Liver (tissue), 9 donors: ENCODE results near the gene DHX35. TPM values are rescaled to one million over a fixed set of nuclear protein-coding genes. Genes with fewer than 3 reads are reported as not detected.

Source experiments
- DNase-seq: peaks from one replicate; pipeline ENCODE4 v3.0.0-alpha.2; 2017; ENCODE audit warnings: low spot score
- H3K27ac ChIP-seq, 2 donors: one replicate each; pipeline ENCODE4 v1.7.0; 2013; ENCODE audit warnings: inconsistent platforms in 2 of 2, low read length in 2 of 2, control low read depth in 1 of 2, low read depth in 1 of 2, mild to moderate bottlenecking in 1 of 2
- H3K27me3 ChIP-seq, 4 donors: one replicate each; pipeline versions ENCODE4 v1.6.1 to v1.7.0; 2013; ENCODE audit warnings: low read length in 3 of 4, inconsistent platforms in 1 of 4, mild to moderate bottlenecking in 1 of 4, moderate library complexity in 1 of 4; ENCODE audit not compliant: control insufficient read depth in 4 of 4, insufficient read depth in 4 of 4
- H3K36me3 ChIP-seq, 4 donors: one replicate each; pipeline versions ENCODE4 v1.6.1 to v1.7.0; 2013; ENCODE audit warnings: low read length in 3 of 4, mild to moderate bottlenecking in 3 of 4, low read depth in 1 of 4, moderate library complexity in 1 of 4; ENCODE audit not compliant: control insufficient read depth in 4 of 4, insufficient read depth in 3 of 4
- H3K4me1 ChIP-seq, 4 donors: one replicate each; pipeline versions ENCODE4 v1.6.1 to v1.7.0; 2013; ENCODE audit warnings: low read length in 3 of 4, mild to moderate bottlenecking in 3 of 4, moderate library complexity in 1 of 4; ENCODE audit not compliant: control insufficient read depth in 4 of 4, insufficient read depth in 4 of 4
- H3K4me3 ChIP-seq, 3 donors: one replicate each; pipeline versions ENCODE4 v1.6.1 to v1.7.0; 2013; ENCODE audit warnings: low read length in 3 of 3, control low read depth in 1 of 3, low read depth in 1 of 3, mild to moderate bottlenecking in 1 of 3
- H3K9ac ChIP-seq, 2 donors: one replicate each; pipeline ENCODE4 v1.7.0; 2013; ENCODE audit warnings: low read length in 2 of 2, mild to moderate bottlenecking in 2 of 2, moderate library complexity in 2 of 2, control low read depth in 1 of 2, low read depth in 1 of 2
- H3K9me3 ChIP-seq, 4 donors: one replicate each; pipeline versions ENCODE4 v1.6.1 to v1.7.0; 2013; ENCODE audit warnings: low read length in 3 of 4; ENCODE audit not compliant: control insufficient read depth in 4 of 4
- ATF3 ChIP-seq: IDR thresholded peaks from 2 replicates; pipeline ENCODE4 v1.6.1; 2016; ENCODE audit warnings: antibody characterized with exemption
- CTCF ChIP-seq: fragments of 150-350 bp; IDR thresholded peaks from 2 replicates; pipeline ENCODE4 v1.5.1; 2017; ENCODE audit warnings: improper control_type of control experiment, low read depth, low read length; ENCODE audit not compliant: missing input control
- EGR1 ChIP-seq, 2 donors: IDR thresholded peaks; 2 replicates each; pipeline ENCODE4 v1.6.1; 2016 to 2018; ENCODE audit warnings: antibody characterized with exemption in 2 of 2, low read depth in 2 of 2
- FOXA1 ChIP-seq: IDR thresholded peaks from 2 replicates; pipeline ENCODE4 v1.6.1; 2016; ENCODE audit warnings: antibody characterized with exemption
- FOXA2 ChIP-seq: IDR thresholded peaks from 2 replicates; pipeline ENCODE4 v1.6.1; 2016; ENCODE audit warnings: antibody characterized with exemption
- GABPA ChIP-seq, 2 donors: IDR thresholded peaks in 1 of 2; conservative IDR thresholded peaks in 1 of 2; 2 replicates each; pipeline ENCODE4 v1.6.1; 2016; ENCODE audit warnings: antibody characterized with exemption in 2 of 2, mild to moderate bottlenecking in 1 of 2, moderate library complexity in 1 of 2
- HNF4A ChIP-seq, 2 donors: conservative IDR thresholded peaks; 2 replicates each; pipeline ENCODE4 v1.6.1; 2016; ENCODE audit warnings: antibody characterized with exemption in 2 of 2, mild to moderate bottlenecking in 2 of 2
- HNF4G ChIP-seq: IDR thresholded peaks from 2 replicates; pipeline ENCODE4 v1.6.1; 2016; ENCODE audit warnings: antibody characterized with exemption
- JUND ChIP-seq, 2 donors: IDR thresholded peaks; 2 replicates each; pipeline ENCODE4 v1.6.1; 2016; ENCODE audit warnings: antibody characterized with exemption in 2 of 2
- MAX ChIP-seq: IDR thresholded peaks from 2 replicates; pipeline ENCODE4 v1.6.1; 2016; ENCODE audit warnings: antibody characterized with exemption
- NR2F2 ChIP-seq: IDR thresholded peaks from 2 replicates; pipeline ENCODE4 v1.6.1; 2016; ENCODE audit warnings: antibody characterized with exemption
- RAD21 ChIP-seq, 2 donors: IDR thresholded peaks; 2 replicates each; pipeline ENCODE4 v1.6.1; 2016; ENCODE audit warnings: antibody characterized with exemption in 2 of 2, mild to moderate bottlenecking in 2 of 2
- REST ChIP-seq: IDR thresholded peaks from 2 replicates; pipeline ENCODE4 v1.6.1; 2016; ENCODE audit warnings: antibody characterized with exemption, mild to moderate bottlenecking
- RXRA ChIP-seq, 2 donors: IDR thresholded peaks; 2 replicates each; pipeline ENCODE4 v1.6.1; 2017 to 2018; ENCODE audit warnings: antibody characterized with exemption in 2 of 2, mild to moderate bottlenecking in 1 of 2
- SP1 ChIP-seq: IDR thresholded peaks from 2 replicates; pipeline ENCODE4 v1.6.1; 2018; ENCODE audit warnings: antibody characterized with exemption, mild to moderate bottlenecking
- TAF1 ChIP-seq: conservative IDR thresholded peaks from 2 replicates; pipeline ENCODE4 v1.6.1; 2016; ENCODE audit warnings: antibody characterized with exemption, mild to moderate bottlenecking
- YY1 ChIP-seq: IDR thresholded peaks from 2 replicates; pipeline ENCODE4 v1.6.1; 2016; ENCODE audit warnings: antibody characterized with exemption, mild to moderate bottlenecking
- ZBTB33 ChIP-seq: IDR thresholded peaks from 2 replicates; pipeline ENCODE4 v1.6.1; 2016; ENCODE audit warnings: antibody characterized with exemption
- WGBS: extraction: QIAGEN DNeasy Blood & Tissue Kit; methylation state at CpG from one replicate; pipeline ENCODE4 v1.1.7; 2013; 5-methylcytosine and 5-hydroxymethylcytosine counted together
- polyA plus RNA-seq, 2 donors: library from polyadenylated mRNA; stranded (reverse) in 1 of 2; unstranded in 1 of 2; fragments of 200-250 nt in 1 of 2; fragments of >200 nt in 1 of 2; fragmentation: Nextera tagmentation in 1 of 2; extraction: Ambion mirVana in 1 of 2; gene quantifications; one replicate each; pipeline versions ENCODE4 v1.2.1 to v1.2.3, GENCODE V29; 2013 to 2015
- total RNA-seq, 2 donors: library from RNA; depleted of rRNA; stranded (reverse); fragments of >200 nt; gene quantifications; one replicate each; pipeline ENCODE4 v1.2.3, GENCODE V29; 2014
- donor health status: healthy.
- donor health status: healthy.
- donor health status: healthy.
- donor health status: healthy.
- donor health status: healthy.

Gene DHX35
- total and polyA plus RNA-seq, 4 donors = 2.7 to 10.6 (median 4.8) TPM

- 99% methylated on average over 9 of the region's 9 CpGs for WGBS
- Histone ChIP-seq H3K9ac (no peak overlapping the region), H3K36me3 (peaks cover 0 to 3% (median under 1%) of the 10 kb centered on the region in 4 donors), H3K4me1 (peaks cover 0 to 8% (median 4%) of the 10 kb centered on the region in 4 donors), H3K27me3 (no peaks in the 10 kb centered on the region), H3K4me3 (no peak overlapping the region), H3K27ac (no peak overlapping the region), H3K9me3 (no peaks in the 10 kb centered on the region)
- no peak for TF ChIP-seq CTCF
- no peak for TF ChIP-seq RAD21 (IDR thresholded peaks at IDR 0.05)
- no peak for TF ChIP-seq MAX
- no peak for TF ChIP-seq RXRA (IDR thresholded peaks at IDR 0.05)
- no peak for TF ChIP-seq SP1
- TF ChIP-seq FOXA2 = no peak
- TF ChIP-seq GABPA (IDR thresholded peaks at IDR 0.05 in 1 of 2, conservative IDR thresholded peaks at IDR 0.05 in 1 of 2) = no peak
- no peak for TF ChIP-seq HNF4G
- TF ChIP-seq NR2F2 = no peak
- TF ChIP-seq HNF4A (conservative IDR thresholded peaks at IDR 0.05) = no peak
- no peak for TF ChIP-seq ZBTB33
- no peak for TF ChIP-seq JUND (IDR thresholded peaks at IDR 0.05)
- TF ChIP-seq REST = no peak
- TF ChIP-seq YY1 = no peak
- no peak for TF ChIP-seq FOXA1
- no peak for TF ChIP-seq EGR1 (IDR thresholded peaks at IDR 0.05; ENCODE audit: low read depth in 2 of 2)
- no peak for TF ChIP-seq TAF1
- no peak for TF ChIP-seq ATF3
- DNase-seq = no peak
These were observed 10.5 kb upstream of the DHX35 start for GRCh38 chr20:38951611-38952010.
